Measurements from ENCODE around the gene PCID2. TPM values are rescaled to one million over a fixed set of nuclear protein-coding genes. Genes with fewer than 3 reads are reported as not detected.

PCID2 gene
- polyA plus RNA-seq, 1 experiment = 73.6 TPM

- H3K27me3 ChIP-seq (ENCODE audit: control insufficient read depth, insufficient read depth, low read length) = no peaks in the 10 kb centered on the region
- POLR2A ChIA-PET = no interaction called here
- peaks cover 18% of the 10 kb centered on the region for H3K36me3 ChIP-seq (ENCODE audit: control insufficient read depth, insufficient read depth, low read length)
- peak; percentile 82 for DNase-seq (ENCODE audit: low read depth)
- no peak for TF ChIP-seq CTCF (IDR thresholded peaks at IDR 0.05; ENCODE audit: insufficient read depth, low read depth, low read length)
- peak overlapping the region; percentile 20 for H3K4me3 ChIP-seq (ENCODE audit: low read depth, low read length)
- CTCF ChIA-PET = interaction anchor here (1.6 to 1.8 kb wide), 2 partner anchors 9 to 56 kb away, joined by 3 to 5 read pairs; partner anchors contain the start of gene F10
These were observed 30.2 kb downstream of the PCID2 start for GRCh38 chr13:113178070-113178895.

GRCh38 chr13:113176822-113177221 lies 31.6 kb downstream of the PCID2 start:
- Histone ChIP-seq H3K4me3 (ENCODE audit: low read depth, low read length) (no peak overlapping the region), H3K36me3 (ENCODE audit: control insufficient read depth, insufficient read depth, low read length) (peaks cover 25% of the 10 kb centered on the region), H3K27me3 (ENCODE audit: control insufficient read depth, insufficient read depth, low read length) (no peaks in the 10 kb centered on the region)
- no peak for DNase-seq (ENCODE audit: low read depth)
- CTCF ChIA-PET = no interaction called here
- POLR2A ChIA-PET = no interaction called here
- no peak for TF ChIP-seq CTCF (IDR thresholded peaks at IDR 0.05; ENCODE audit: insufficient read depth, low read depth, low read length)

GRCh38 chr13:113176280-113176679 lies 32.2 kb downstream of the PCID2 start:
- Histone ChIP-seq H3K27me3 (ENCODE audit: control insufficient read depth, insufficient read depth, low read length) (no peaks in the 10 kb centered on the region), H3K36me3 (ENCODE audit: control insufficient read depth, insufficient read depth, low read length) (peaks cover 29% of the 10 kb centered on the region), H3K4me3 (ENCODE audit: low read depth, low read length) (no peak overlapping the region)
- ChIA-PET POLR2A (no interaction called here), CTCF (no interaction called here)
- no peak for TF ChIP-seq CTCF (IDR thresholded peaks at IDR 0.05; ENCODE audit: insufficient read depth, low read depth, low read length)
- no peak for DNase-seq (ENCODE audit: low read depth)

GRCh38 chr13:113172419-113172926 lies 36.0 kb downstream of the PCID2 start:
- ChIA-PET CTCF (no interaction called here), POLR2A (no interaction called here)
- H3K4me3 ChIP-seq (ENCODE audit: low read depth, low read length) = no peak overlapping the region
- no peak for DNase-seq (ENCODE audit: low read depth)
- no peaks in the 10 kb centered on the region for H3K27me3 ChIP-seq (ENCODE audit: control insufficient read depth, insufficient read depth, low read length)
- H3K36me3 ChIP-seq (ENCODE audit: control insufficient read depth, insufficient read depth, low read length) = peaks cover 30% of the 10 kb centered on the region
- no peak for TF ChIP-seq CTCF (IDR thresholded peaks at IDR 0.05; ENCODE audit: insufficient read depth, low read depth, low read length)

GRCh38 chr13:113171250-113172125 lies 37.0 kb downstream of the PCID2 start:
- Histone ChIP-seq H3K4me3 (ENCODE audit: low read depth, low read length) (no peak overlapping the region), H3K36me3 (ENCODE audit: control insufficient read depth, insufficient read depth, low read length) (peaks cover 26% of the 10 kb centered on the region), H3K27me3 (ENCODE audit: control insufficient read depth, insufficient read depth, low read length) (no peaks in the 10 kb centered on the region)
- no peak for DNase-seq (ENCODE audit: low read depth)
- no peak for TF ChIP-seq CTCF (IDR thresholded peaks at IDR 0.05; ENCODE audit: insufficient read depth, low read depth, low read length)
- ChIA-PET CTCF (no interaction called here), POLR2A (no interaction called here)
